MM.1S (cell line): ENCODE data around the gene METTL16.

ENCODE experiments used
- DNase-seq: peaks from one replicate; pipeline ENCODE4 v3.0.0-alpha.2; 2015
- H2AFZ ChIP-seq: fragments of 300-600 bp; sonication (generic); 2 replicates; pipeline ENCODE4 v1.6.0; 2016; ENCODE audit warnings: antibody characterized with exemption, low read length
- H3F3A ChIP-seq: fragments of 300-600 bp; sonication (generic); 2 replicates; pipeline ENCODE4 v1.6.1; 2016; ENCODE audit warnings: mild to moderate bottlenecking, antibody characterized with exemption, low read length, moderate library complexity, mixed read lengths; ENCODE audit not compliant: insufficient read depth
- H3K27ac ChIP-seq: fragments of 300-600 bp; sonication (generic); 2 replicates; pipeline ENCODE4 v1.5.1; 2016; ENCODE audit warnings: mild to moderate bottlenecking, low read length
- H3K27me3 ChIP-seq: fragments of 300-600 bp; sonication (generic); replicated peaks from 2 replicates; pipeline ENCODE4 v1.6.0; 2016; ENCODE audit warnings: low read length; ENCODE audit not compliant: insufficient read depth
- H3K36me3 ChIP-seq: fragments of 300-600 bp; sonication (generic); replicated peaks from 2 replicates; pipeline ENCODE4 v1.6.1; 2016; ENCODE audit warnings: mild to moderate bottlenecking, low read length, mixed read lengths; ENCODE audit not compliant: insufficient read depth
- H3K4me1 ChIP-seq: fragments of 300-600 bp; sonication (generic); 2 replicates; pipeline ENCODE4 v1.6.1; 2016; ENCODE audit warnings: low read length, mixed read lengths
- H3K4me2 ChIP-seq: fragments of 300-600 bp; sonication (generic); 2 replicates; pipeline ENCODE4 v1.6.0; 2016; ENCODE audit warnings: low read depth, low read length
- H3K4me3 ChIP-seq: fragments of 300-600 bp; sonication (generic); 2 replicates; pipeline ENCODE4 v1.5.1; 2016; ENCODE audit warnings: low read length, mixed read lengths
- H3K79me2 ChIP-seq: fragments of 300-600 bp; sonication (generic); 2 replicates; pipeline ENCODE4 v1.6.1; 2016; ENCODE audit warnings: mixed run types, low read length, mixed read lengths
- H3K9ac ChIP-seq: fragments of 300-600 bp; sonication (generic); 2 replicates; pipeline ENCODE4 v1.6.1; 2016; ENCODE audit warnings: low read length, mixed read lengths
- H3K9me2 ChIP-seq: fragments of 300-600 bp; sonication (generic); replicated peaks from 2 replicates; pipeline ENCODE4 v1.6.1; 2016; ENCODE audit warnings: mild to moderate bottlenecking, low read length, mixed read lengths; ENCODE audit not compliant: insufficient read depth
- H3K9me3 ChIP-seq: fragments of 300-600 bp; sonication (generic); replicated peaks from 2 replicates; pipeline ENCODE4 v1.6.1; 2016; ENCODE audit warnings: mild to moderate bottlenecking, low read length, mixed read lengths; ENCODE audit not compliant: insufficient read depth
- H4K20me1 ChIP-seq: fragments of 300-600 bp; sonication (generic); 2 replicates; pipeline ENCODE4 v1.6.1; 2016; ENCODE audit warnings: mild to moderate bottlenecking, low read length, moderate library complexity, mixed read lengths; ENCODE audit not compliant: insufficient read depth
- EZH2 ChIP-seq: fragments of 300-600 bp; sonication (generic); optimal IDR thresholded peaks from 2 replicates; pipeline ENCODE3; 2017; ENCODE audit warnings: low read depth, mild to moderate bottlenecking, antibody characterized with exemption, low read length, mixed read lengths
- EZH2phosphoT487 ChIP-seq: fragments of 300-600 bp; sonication (generic); IDR thresholded peaks from 2 replicates; pipeline ENCODE4 v1.6.1; 2018; ENCODE audit warnings: antibody characterized with exemption, low read length
- TF ChIP-seq, protein P1 (sequence below): fragments of 300-600 bp; sonication (generic); IDR thresholded peaks from 2 replicates; pipeline ENCODE4 v1.5.1; 2016; ENCODE audit warnings: antibody characterized with exemption, low read length, mixed read lengths

METTL16 gene

GRCh38 chr17:2485970-2486369, 25.7 kb downstream of the METTL16 start:
- H3K36me3 ChIP-seq = no peaks in the 10 kb centered on the region; the same call in 1 of the 2 replicates
- no peak overlapping the region for H3K27ac ChIP-seq

GRCh38 chr17:2485543-2485942, 26.1 kb downstream of the METTL16 start:
- no peak for DNase-seq
- Histone ChIP-seq H3K4me1 (peaks cover 20% of the 10 kb centered on the region), H3K9me2 (no peaks in the 10 kb centered on the region), H3K27ac (no peak overlapping the region), H3K27me3 (no peaks in the 10 kb centered on the region), H3K9me3 (no peaks in the 10 kb centered on the region; the same call in 1 of the 2 replicates), H3K36me3 (no peaks in the 10 kb centered on the region; the same call in 1 of the 2 replicates), H3K4me2 (no peak overlapping the region), H3K4me3 (no peak overlapping the region), H2AFZ (no peak overlapping the region), H4K20me1 (no peaks in the 10 kb centered on the region), H3K9ac (no peak overlapping the region), H3F3A (peaks cover 10% of the 10 kb centered on the region), H3K79me2 (peaks cover 99% of the 10 kb centered on the region)
- no peak for TF ChIP-seq EZH2
- TF ChIP-seq EZH2phosphoT487 = no peak
- TF ChIP-seq, protein P1, sequence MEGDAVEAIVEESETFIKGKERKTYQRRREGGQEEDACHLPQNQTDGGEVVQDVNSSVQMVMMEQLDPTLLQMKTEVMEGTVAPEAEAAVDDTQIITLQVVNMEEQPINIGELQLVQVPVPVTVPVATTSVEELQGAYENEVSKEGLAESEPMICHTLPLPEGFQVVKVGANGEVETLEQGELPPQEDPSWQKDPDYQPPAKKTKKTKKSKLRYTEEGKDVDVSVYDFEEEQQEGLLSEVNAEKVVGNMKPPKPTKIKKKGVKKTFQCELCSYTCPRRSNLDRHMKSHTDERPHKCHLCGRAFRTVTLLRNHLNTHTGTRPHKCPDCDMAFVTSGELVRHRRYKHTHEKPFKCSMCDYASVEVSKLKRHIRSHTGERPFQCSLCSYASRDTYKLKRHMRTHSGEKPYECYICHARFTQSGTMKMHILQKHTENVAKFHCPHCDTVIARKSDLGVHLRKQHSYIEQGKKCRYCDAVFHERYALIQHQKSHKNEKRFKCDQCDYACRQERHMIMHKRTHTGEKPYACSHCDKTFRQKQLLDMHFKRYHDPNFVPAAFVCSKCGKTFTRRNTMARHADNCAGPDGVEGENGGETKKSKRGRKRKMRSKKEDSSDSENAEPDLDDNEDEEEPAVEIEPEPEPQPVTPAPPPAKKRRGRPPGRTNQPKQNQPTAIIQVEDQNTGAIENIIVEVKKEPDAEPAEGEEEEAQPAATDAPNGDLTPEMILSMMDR = no peak

More at GRCh38 chr17:2485970-2486369, 25.7 kb downstream of the METTL16 start:
- no peak overlapping the region for H3K4me3 ChIP-seq
- H3K4me1 ChIP-seq = peaks cover 24% of the 10 kb centered on the region
- peaks cover 94% of the 10 kb centered on the region for H3K79me2 ChIP-seq
- no peaks in the 10 kb centered on the region for H3K27me3 ChIP-seq
- H3K9me2 ChIP-seq = no peaks in the 10 kb centered on the region
- H3K9me3 ChIP-seq = no peaks in the 10 kb centered on the region; the same call in 1 of the 2 replicates
- TF ChIP-seq, protein P1 = no peak
- TF ChIP-seq EZH2 (no peak), EZH2phosphoT487 (no peak)
- peaks cover 14% of the 10 kb centered on the region for H3F3A ChIP-seq
- no peak overlapping the region for H3K4me2 ChIP-seq
- no peak for DNase-seq
- H3K9ac ChIP-seq = no peak overlapping the region
- H2AFZ ChIP-seq = no peak overlapping the region
- H4K20me1 ChIP-seq = no peaks in the 10 kb centered on the region

DNA sequence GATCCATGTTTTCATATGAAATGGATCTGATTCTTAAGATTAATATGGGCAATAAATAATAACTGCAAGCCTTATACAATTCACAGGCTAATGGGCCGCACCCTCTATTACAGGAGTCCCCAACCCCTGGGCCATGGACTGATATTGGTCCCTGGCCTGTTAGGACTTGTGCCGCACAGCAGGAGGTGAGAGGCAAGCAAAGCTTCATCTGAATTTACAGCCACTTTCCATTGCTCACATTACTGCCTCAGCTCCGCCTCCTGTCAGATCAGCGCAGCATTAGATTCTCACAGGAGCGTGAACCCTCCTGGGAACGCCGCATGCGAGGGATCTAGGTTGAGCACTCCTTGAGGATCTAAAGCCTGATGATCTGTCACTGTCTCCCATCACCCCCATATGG, 26.8 kb downstream of the METTL16 start:
- H3K27ac ChIP-seq = no peak overlapping the region
- H3K4me2 ChIP-seq = no peak overlapping the region
- H3K9me2 ChIP-seq = no peaks in the 10 kb centered on the region
- no peak overlapping the region for H3K9ac ChIP-seq
- H3K27me3 ChIP-seq = no peaks in the 10 kb centered on the region
- H3F3A ChIP-seq = peaks cover 3% of the 10 kb centered on the region
- peaks cover 14% of the 10 kb centered on the region for H3K4me1 ChIP-seq
- H4K20me1 ChIP-seq = no peaks in the 10 kb centered on the region
- TF ChIP-seq EZH2phosphoT487 = no peak
- no peak for TF ChIP-seq EZH2
- TF ChIP-seq, protein P1 = no peak
- no peaks in the 10 kb centered on the region; the same call in 1 of the 2 replicates for H3K36me3 ChIP-seq
- peaks cover 99% of the 10 kb centered on the region for H3K79me2 ChIP-seq
- H3K9me3 ChIP-seq = no peaks in the 10 kb centered on the region; the same call in 1 of the 2 replicates
- DNase-seq = no peak
- H2AFZ ChIP-seq = no peak overlapping the region
- H3K4me3 ChIP-seq = no peak overlapping the region
